ENCODE data around the gene NANS. TPM values are rescaled to one million over a fixed set of nuclear protein-coding genes. Genes with fewer than 3 reads are reported as not detected.
A peak's percentile ranks its signal among the peaks of the same experiment; 100 is the strongest.

The NANS gene
- total and polyA plus RNA-seq, 2 of the 13 experiments (the other 11 are each of a cell fraction or from before 2014, with no cell fraction given) = 86.9 to 203 TPM

GRCh38 chr9:98117984-98118639 is 61.6 kb downstream of the NANS start (continued):
- TF ChIP-seq ZBTB40 (IDR thresholded peaks at IDR 0.05) = no peak
- TF ChIP-seq ZBTB40 (CRISPR knock-in tag; IDR thresholded peaks at IDR 0.05) = no peak
- no peak for TF ChIP-seq EZH2 (conservative IDR thresholded peaks at IDR 0.05; ENCODE audit: low read depth, low read length)
- TF ChIP-seq ZNF251 (CRISPR knock-in tag; IDR thresholded peaks at IDR 0.05) = no peak
- no peak for TF ChIP-seq EEA1 (CRISPR knock-in tag; IDR thresholded peaks at IDR 0.05; ENCODE audit: borderline replicate concordance)
- no peak for TF ChIP-seq SRSF4 (IDR thresholded peaks at IDR 0.05; ENCODE audit: low read depth, low read length, poor library complexity, severe bottlenecking)
- no peak for TF ChIP-seq MXD1 (CRISPR knock-in tag; IDR thresholded peaks at IDR 0.05)
- TF ChIP-seq SP4 (CRISPR knock-in tag; IDR thresholded peaks at IDR 0.05) = no peak
- no peak for TF ChIP-seq CCAR2 (optimal IDR thresholded peaks at IDR 0.05; ENCODE audit: low read depth, low read length)
- no peak for TF ChIP-seq ZSCAN9 (CRISPR knock-in tag; IDR thresholded peaks at IDR 0.05; ENCODE audit: borderline replicate concordance)
- peak; percentile 35; the same call in 1 of the 2 replicates for TF ChIP-seq PITX1 (CRISPR knock-in tag; IDR thresholded peaks at IDR 0.05)
- TF ChIP-seq CHD2 (IDR thresholded peaks at IDR 0.05; ENCODE audit: low read depth, low read length) = no peak
- no peak; the same call in 1 of the 2 replicates for TF ChIP-seq ZGPAT (CRISPR knock-in tag; IDR thresholded peaks at IDR 0.05)
- TF ChIP-seq YEATS2 (CRISPR knock-in tag; IDR thresholded peaks at IDR 0.05; ENCODE audit: borderline replicate concordance) = 0 out of 2 replicates have a peak, but pooled peaks have one; percentile 12
- TF ChIP-seq ZNF441 (CRISPR knock-in tag; IDR thresholded peaks at IDR 0.05; ENCODE audit: borderline replicate concordance) = no peak
- no peak for TF ChIP-seq NFE2L1 (CRISPR knock-in tag; IDR thresholded peaks at IDR 0.05; ENCODE audit: borderline replicate concordance)
- peak; percentile 5 for TF ChIP-seq RBM39 (IDR thresholded peaks at IDR 0.05; ENCODE audit: low read depth, low read length, poor library complexity, severe bottlenecking)
- TF ChIP-seq DRAP1 (CRISPR knock-in tag; IDR thresholded peaks at IDR 0.05) = no peak
- TF ChIP-seq FOXP1 (IDR thresholded peaks at IDR 0.05) = no peak
- TF ChIP-seq FOXP1 (CRISPR knock-in tag; IDR thresholded peaks at IDR 0.05) = peak; percentile 27; the same call in 1 of the 2 replicates

All from HepG2 (cell line).